Left lobe of liver (tissue), 2 donors: ENCODE data around the gene TIMP2. TPM values are rescaled to one million over a fixed set of nuclear protein-coding genes. Genes with fewer than 3 reads are reported as not detected.
"Not testable (repeated sequence)": the region's sequence is repeated elsewhere in the genome, so short reads cannot be mapped to it uniquely, and the experiment has no call there.

ENCODE experiments used
- ATAC-seq: fragments of 200-7000 bp; cut with Tn5 transposase; one replicate; pipeline ENCODE4 v1.9.1; 2020; ENCODE audit warnings: mild to moderate bottlenecking, moderate library complexity
- DNase-seq: peaks from one replicate; pipeline ENCODE4 v3.0.0-alpha.2; 2020; ENCODE audit warnings: low spot score
- total RNA-seq: library from RNA; stranded (reverse); gene quantifications from one replicate; pipeline ENCODE4 v1.2.1, GENCODE V29; 2021
- donor health status: DM: no; HTN: no; CAD: no; lungs with moderate emphysema.
- donor health status: DM: no; HTN: yes; CAD: no.

TIMP2 gene
- total RNA-seq, 1 donor from 2014 or later: 26.4 TPM

DNA sequence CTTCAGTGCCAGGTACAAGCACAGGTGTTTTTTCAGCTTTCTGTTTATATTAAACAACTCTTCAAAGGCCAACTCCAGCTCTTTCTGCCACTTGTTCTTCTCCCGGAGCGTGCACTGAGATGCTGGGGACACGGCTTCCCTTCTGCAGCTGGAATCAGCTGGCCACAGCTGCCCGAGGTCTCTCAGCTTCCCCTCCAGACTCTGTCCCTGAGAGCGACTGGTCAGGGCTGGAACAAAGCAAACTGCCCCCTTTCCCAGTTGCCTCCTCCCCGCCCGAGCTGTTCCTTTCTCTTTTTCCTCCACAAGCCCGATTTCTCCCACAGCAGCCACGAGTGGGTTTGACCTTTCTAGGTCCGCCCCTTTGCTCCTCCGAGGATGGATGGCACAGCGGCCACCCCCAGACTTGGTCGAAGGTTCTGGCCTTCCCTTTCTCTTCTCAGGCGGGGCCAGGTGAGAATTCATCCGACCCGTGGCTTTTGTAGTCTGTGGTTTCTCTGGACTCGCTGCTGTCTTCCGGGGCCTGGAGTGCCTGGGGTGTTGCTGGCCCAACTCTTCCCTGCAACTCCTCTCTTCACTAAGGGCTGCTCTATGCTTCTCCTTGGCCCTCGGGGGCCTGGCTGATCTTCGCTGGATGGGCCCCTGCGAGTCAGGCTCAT lies 33.7 kb downstream of the TIMP2 start:
- no peak for DNase-seq
- ATAC-seq: no peak

DNA sequence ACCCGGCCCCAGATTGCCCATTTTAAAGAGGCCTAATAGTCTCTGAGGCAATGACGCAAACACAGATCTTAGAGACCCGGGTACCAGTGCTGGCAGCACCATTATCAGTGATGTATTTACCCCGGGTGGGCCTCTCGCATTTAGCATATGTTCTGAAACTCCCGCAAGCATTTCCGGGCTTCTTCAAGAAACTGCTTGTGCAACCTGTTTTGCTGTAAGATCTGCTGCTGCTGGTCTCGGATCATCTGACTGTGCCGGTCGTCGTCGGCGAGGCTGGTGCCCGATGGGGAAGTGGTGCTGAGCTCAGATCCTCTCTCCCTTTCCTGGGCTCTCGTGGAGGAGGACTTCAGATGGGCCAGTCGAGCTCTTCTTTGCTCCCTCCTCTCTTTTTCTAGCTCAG lies 34.7 kb downstream of the TIMP2 start:
- ATAC-seq: peak; percentile 60
- DNase-seq: peak; percentile 59

DNA sequence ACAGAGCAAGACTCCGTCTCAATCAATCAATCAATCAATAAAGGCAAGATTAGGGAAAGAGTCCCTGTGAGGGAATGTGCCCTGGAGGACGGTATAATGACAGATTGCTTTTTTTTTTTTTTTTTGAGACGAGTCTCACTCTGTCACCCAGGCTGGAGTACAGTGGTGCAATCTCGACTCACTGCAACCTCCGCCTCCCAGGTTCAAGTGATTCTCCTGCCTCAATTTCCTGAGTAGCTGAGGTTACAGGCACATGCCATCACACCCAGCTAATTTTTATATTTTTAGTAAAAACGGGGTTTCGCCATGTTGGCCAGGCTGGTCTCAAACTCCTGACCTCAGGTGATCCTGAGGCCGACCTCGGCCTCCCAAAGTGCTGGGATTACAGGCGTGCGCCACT lies 35.1 kb downstream of the TIMP2 start:
- ATAC-seq, DNase-seq: not testable (repeated sequence)

DNA sequence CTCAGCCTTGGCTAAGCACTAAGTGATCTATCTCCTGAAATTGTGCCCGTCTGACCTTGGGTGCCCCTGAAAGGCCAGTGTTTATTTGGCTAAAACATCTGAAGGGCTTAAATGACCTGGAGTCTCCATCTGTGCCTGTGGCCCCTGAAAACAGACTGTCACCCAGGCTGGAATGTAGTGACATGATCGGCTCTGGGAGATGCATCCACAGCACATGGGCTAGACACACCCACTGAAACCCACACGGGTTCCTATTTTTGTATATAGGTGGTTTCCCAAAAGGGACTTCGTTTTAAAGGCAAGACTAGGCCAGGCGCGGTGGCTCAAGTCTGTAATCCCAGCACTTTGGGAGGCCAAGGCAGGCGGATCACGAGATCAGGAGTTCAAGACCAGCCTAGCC lies 35.7 kb downstream of the TIMP2 start:
- no peak for DNase-seq
- no peak for ATAC-seq

DNA sequence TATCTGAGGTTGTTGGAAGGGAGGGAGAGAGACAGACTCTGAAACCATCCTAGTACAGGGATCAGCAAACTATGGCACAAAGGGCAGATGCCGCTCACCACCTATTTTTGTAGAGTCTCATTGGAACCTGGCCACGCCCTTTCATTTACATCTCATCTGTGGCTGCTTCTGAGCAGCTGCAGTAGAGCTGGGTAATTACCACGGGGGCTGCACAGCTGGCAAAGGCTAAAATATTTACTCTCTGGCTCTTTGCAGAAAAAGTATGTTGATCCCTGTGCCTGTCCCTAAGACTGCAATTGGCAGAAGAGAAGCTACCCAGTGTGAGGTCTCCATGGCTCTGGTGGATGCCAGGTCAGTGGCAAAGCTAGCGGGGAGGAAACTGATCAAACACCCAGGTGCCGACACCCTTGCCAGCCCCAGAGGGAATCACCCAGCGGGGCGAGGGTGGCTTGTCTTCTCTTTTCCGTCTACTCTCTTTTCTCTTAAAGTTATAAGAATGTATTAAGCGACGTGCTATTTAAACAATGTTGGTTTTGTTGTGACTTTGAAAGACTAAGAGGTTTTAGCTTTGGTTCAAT lies 36.2 kb downstream of the TIMP2 start:
- DNase-seq (no peak), ATAC-seq (no peak)

DNA sequence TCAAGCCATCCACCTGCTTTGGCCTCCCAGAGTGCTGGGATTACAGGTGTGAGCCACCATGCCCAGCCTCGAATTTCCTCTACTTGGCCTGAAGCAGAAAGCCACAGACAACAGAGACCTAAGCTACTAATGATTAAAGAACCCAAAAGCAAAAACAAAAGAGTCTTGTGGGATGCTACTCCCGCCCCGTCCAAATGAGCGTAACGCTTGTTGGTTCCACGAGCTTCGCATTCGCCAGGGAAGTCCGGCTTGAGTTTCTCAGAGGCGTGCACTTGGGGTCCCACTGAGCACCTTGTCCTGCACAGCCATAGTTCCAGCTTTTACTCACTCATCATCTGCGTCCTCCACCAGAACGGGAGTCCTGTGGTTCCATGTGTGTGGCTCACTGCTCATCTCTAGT lies 38.2 kb downstream of the TIMP2 start:
- DNase-seq (no peak), ATAC-seq (no peak)

DNA sequence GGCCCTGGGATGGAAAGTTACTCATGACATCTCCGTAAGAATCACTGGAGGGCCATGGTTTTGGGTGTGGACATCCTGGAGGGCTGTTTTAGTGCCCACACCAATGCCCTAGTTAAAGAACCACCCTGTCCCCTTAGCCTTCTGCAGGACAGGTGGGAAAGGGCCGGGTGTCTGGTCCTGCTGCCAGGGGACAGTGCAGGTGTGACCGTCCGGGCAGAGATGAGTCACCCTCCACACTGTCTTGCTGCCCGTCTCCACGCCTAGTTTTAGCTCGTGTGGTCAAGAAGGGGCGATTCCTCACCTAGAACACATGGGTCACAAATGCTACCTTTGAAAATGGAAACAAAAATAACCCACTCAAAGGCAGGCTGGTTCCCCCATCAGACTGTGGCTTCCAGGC lies 39.2 kb downstream of the TIMP2 start:
- DNase-seq: no peak
- ATAC-seq: no peak

DNA sequence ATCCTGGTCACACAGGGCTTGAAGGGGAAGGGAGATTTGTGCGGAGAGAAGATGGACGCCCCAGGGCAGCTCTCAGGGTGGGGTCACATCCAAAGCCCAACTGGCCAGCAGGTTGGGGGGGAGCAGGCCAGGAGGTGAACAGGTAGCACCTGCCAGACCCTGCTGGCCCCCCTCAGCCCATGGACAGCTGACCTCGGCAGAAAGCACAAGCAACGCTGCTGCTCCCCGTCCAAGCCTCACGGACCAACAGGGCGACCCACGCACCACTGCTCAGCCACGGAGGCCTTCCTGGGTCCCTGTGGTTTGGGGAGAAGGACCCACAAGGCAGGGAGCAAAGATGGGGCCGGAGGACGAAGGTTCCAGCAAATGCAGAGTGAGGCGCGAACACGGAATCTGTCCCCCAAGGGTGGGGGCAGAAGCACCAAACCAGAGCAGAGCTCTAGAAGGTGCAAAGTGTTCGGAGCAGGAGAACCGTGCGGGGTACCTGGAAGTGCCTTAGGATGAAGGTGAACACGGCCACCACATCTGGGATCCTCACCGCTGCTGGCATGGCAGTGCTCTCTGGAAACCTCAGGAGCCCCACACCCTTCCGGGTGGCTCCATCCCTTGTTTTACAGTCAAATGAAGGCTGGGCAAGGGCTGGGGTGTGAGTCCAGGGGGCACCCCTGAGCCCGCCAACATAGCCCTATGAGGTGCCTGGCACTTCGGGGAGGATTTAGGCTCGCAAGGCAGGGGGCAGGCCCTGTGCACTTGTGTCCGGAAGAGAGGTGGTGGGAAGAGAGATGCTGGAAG lies 40.1 kb downstream of the TIMP2 start:
- DNase-seq (no peak), ATAC-seq (no peak)

DNA sequence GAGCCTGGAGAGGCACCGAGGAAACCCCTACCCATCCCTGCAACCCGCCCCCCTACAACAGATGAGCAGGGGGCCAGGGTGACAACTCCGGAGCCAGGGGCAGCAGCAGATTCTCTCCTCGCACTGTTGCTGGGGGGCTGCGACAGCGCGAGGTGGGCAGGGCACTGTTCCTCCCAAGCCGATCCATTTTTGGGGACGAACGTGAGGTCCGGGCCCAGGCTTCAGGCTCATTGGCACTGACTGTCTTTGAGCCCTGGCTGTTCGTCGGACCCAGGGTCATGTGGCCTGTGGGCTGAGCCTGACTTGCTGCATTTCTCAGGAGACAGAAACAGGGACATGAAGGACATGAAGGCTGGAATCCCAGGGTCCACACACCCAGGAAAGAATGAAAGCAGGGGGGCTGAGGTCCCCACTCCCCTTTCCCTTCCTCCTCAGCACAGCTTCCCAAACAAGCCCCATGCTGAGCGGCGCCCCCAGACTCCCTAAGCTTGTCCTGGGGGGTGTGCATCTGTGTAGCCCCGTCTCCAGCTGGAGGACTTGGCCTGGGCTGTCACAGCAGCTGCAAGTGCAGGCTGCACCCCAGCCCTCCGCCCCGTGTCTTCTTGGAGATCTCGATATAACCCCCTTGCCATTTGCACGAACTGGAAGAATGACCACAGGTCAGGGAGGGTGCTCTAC lies 40.9 kb downstream of the TIMP2 start:
- DNase-seq: no peak
- ATAC-seq: no peak

DNA sequence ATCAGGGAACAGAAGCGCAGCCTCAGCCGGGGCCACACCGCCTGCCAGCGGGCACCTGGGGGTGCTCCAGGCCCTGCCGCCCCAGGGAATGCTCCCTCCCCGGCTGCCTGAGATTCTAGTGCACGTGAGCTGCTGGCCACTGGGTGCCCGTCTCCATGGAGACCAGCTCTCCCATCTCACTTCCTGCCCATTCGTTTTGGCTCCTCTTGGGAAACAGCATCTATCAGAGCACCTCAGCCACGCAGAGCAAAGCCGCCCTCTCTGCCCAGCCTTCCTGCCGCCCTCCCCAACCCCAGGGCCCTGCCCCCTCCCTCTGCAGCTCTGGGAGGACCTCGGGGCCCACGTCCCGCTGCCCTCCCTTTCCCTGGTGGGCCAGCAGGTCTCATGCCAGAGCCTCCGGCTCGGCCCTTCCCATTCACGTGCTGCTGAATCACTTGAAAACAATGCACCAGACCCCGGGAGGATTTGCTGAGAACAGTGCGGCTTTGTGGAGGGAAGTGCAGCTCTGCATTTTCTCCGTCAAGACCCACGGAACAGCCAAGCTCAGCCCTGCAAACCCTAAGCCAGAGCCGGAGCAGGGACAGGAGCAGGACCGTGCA lies 41.6 kb downstream of the TIMP2 start:
- DNase-seq (peak; percentile 63), ATAC-seq (peak; percentile 57)

DNA sequence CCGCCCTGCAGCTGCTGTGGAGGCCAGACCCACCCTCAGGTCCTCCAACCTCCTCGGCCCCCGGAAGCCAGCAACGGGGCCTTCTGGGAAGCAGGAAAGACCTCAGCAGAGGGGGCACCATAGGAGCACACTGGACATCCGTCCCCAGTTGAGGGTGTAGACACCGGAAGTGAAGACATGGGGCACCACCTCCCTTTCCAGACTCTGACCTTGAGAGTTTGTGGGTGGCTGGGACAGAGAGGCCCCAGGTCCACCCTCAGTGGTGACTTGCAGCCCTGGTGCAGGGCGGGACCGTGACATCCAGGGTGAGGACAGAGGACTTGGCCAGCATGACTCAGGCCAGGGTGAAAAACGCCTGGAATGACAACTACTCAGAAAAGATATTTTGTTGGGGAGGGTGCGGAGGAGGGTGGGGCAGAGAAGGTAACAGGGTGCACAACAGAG lies 42.1 kb downstream of the TIMP2 start:
- peak; percentile 50 for ATAC-seq
- peak; percentile 59 for DNase-seq

DNA sequence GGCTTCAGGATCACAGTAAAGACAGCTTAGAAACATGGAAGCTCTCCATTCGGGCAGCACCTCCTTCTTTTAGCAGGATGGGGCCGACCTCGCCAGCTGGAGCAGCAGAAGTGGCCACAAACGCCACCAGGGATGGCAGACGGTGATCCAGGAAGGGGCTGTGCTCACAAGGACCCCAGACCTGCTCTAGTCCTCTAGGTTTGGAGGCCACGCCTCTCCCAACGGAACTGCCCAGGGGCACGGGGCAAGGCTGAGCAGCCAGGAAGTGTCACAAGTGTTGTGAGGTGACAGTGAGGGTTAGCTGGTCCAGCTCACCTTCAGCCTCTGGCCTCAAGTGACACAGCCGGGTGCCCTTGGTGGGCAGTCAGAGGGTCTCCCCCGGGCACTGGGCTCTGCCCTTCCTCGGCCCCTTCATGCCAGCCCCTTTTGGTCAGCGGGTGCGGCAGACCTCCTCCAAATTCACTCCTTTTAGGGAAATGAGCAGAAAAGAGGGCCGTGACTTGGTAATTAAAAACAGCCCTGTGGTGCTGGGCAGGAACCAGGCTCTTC lies 42.6 kb downstream of the TIMP2 start:
- peak; percentile 8 for ATAC-seq
- DNase-seq: no peak

DNA sequence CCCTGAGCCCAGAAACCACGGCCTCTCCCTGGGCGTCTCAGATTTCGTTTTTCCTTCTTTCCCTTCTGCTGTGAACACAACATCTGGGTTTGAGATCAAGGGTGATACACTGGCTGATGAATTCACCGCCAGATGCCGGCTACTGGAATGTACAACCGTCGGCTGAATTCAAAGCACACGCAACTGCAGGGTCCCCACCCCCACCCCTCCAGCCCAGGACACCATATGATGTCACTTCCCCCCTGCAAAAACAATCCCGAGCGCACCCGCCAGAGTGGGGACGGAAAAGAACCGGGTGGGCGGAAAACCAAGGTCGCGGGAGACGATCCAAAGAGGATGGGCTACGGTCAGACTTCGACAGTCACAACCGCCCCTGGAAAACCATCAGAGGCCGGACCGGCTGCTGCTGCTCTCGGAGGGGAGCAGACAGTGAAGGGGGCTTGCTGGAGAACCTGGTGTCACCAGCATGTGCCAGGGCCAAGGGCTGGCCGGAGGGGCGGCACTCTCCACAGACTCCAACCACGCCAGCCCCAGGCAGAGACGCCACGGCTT lies 45.5 kb downstream of the TIMP2 start:
- DNase-seq (no peak), ATAC-seq (peak; percentile 40)

DNA sequence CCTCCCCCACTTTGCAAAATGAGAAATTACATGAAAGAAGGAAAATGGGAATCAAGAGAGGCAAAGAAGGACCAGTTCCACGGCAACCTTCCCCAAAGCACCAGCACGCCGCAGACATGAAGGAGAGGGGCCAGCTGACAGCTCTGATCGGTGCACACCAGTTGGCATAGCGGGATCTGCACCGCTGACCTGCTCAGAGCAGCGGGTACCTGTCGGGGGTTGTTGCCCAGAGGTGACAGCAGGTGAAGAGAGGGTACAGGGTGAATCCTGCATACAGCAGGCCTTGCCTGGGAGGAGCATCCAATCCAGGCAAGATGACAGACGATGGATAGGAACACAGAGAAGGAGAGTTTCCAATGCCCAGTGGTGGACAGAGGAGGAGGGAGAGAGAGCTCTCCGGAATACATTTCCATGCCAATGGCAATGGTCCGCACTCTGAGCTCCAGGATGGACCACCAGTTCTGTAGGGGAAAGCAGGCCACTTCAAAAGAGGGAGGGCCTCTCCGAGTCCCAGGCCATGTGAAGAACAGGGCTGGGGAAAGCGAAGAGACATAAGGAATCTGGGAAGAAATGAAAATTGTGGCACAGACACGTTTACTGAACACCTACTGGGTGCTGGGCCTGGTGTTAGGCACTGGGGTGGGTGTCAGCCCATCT lies 46.2 kb downstream of the TIMP2 start:
- no peak for ATAC-seq
- DNase-seq: no peak

DNA sequence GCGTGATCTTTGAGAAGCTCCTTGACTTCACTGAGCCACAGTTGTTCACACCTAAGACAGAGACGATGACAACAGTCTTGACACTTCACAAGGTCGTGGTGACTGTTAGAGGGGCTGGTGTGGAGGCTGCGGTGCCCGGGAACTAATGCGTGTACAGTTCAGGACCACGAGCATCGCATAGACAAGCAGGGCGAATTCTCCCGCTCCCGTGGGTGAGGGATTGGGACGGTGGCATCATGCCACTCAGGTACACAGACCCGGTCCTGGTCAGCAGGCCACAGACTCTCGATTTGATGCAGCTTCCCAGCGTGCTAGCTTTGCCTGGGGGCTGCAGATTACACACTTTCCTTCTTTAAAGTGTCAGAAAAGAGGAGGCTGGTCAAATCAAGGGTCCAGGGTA lies 46.9 kb downstream of the TIMP2 start:
- no peak for DNase-seq
- no peak for ATAC-seq

DNA sequence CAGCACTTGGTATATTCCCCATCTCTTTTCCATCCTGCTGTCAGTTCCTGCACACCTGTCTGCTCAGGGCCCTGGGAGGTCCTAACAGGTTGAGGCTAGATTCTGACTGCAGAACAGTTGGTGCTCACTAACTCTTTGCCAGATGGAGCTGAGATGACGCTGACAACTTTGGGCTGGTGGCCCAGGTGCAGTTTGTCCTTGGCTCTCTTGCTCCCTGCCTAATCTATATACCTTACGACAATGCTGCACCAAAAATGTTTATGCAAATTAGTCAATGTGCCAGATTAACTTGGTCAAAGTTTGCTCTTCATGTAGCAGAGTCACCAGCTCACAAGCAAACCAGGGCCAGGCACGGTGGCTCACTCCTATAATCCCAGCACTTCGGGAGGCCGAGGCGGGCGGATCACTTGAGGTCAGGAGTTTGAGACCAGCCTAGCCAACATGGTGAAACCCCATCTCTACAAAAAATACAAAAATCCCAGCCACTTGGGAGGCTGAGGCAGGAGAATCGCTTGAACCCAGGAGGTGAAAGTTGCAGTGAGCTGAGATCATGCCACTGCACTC lies 48.2 kb downstream of the TIMP2 start:
- not testable (repeated sequence) for DNase-seq, ATAC-seq

DNA sequence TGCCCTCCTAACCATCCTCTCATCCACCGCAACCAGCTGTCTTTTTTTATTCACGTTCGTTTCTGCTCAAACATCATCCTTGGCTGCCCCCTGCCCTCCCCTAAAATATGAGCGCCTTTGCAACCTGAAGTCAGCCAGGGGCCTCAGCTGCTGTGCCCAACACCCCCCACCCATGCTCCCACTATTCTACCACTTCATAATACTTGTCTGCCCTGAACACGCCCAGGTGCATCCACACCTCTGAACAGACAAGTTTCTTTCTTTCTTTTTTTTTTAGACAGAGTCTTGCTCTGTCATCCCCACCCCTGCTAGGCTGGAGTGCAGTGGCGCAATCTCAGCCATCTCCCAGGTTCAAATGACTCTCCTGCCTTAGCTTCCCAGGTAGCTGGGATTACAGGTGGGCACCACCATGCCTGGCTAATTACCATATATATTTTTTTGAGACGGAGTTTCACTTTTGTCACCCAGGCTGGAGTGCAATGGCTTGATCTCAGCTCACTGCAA lies 49.0 kb downstream of the TIMP2 start:
- DNase-seq (no peak), ATAC-seq (no peak)

DNA sequence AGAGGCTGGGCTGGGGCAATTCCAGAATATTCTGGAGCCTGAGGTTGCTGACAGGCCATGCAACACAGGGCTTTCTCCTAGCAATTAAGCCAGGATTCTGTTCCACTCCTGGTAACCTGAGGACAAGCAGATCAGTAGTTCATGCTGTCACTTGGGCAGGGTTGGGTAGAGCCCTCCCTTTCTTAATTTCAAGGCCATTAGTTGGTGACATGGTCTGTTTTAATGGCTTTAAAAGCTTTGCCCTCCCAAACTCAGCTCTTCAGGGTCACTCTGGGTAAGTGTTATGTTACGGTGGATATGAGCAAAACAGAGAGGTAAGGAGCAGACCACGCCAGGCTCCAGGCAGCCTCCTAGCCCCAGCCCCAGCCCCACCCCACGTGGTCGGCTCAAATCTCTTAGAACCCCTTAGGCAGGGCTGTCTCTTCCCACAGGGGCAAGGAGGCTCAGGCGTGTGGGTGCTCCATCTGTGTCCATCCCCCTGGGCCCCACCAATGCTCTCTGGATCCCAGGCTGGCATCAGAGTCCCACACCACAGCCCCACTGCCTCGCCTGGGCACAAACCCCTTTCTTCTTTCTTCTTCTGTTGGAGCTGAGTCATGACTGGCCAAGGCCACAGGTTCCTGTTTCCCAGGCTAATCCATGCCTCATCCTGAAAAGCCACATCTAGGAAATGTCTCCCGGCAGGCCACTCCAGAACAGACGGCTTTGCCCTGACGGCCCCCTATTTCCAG lies 49.7 kb downstream of the TIMP2 start:
- ATAC-seq (peak; percentile 22), DNase-seq (no peak)
